ENCODE results near the gene MBOAT1.

The MBOAT1 gene

GRCh38 chr6:20234136-20234535 lies 21.9 kb upstream of the MBOAT1 start:
- no peak overlapping the region for H3K4me3 ChIP-seq (ENCODE audit: insufficient read depth, low read depth, low read length, poor library complexity, severe bottlenecking)
- no peaks in the 10 kb centered on the region for H3K36me3 ChIP-seq (ENCODE audit: control insufficient read depth, insufficient read depth, low read length)
- H3K27me3 ChIP-seq (replicated peaks; ENCODE audit: control insufficient read depth, insufficient read depth, low read length, poor library complexity, severe bottlenecking) = no peaks in the 10 kb centered on the region
- H3K9me3 ChIP-seq (ENCODE audit: control insufficient read depth, low read length) = no peaks in the 10 kb centered on the region
- no peak overlapping the region for H3K27ac ChIP-seq (ENCODE audit: insufficient read depth, low read length, poor library complexity, severe bottlenecking)
- peaks cover 4% of the 10 kb centered on the region for H3K4me1 ChIP-seq (ENCODE audit: control insufficient read depth, insufficient read depth, low read length, poor library complexity, severe bottlenecking)
- DNase-seq = no peak

GRCh38 chr6:20233007-20233730 lies 20.9 kb upstream of the MBOAT1 start:
- Histone ChIP-seq H3K4me3 (ENCODE audit: insufficient read depth, low read depth, low read length, poor library complexity, severe bottlenecking) (no peak overlapping the region), H3K9me3 (ENCODE audit: control insufficient read depth, low read length) (no peaks in the 10 kb centered on the region), H3K27ac (ENCODE audit: insufficient read depth, low read length, poor library complexity, severe bottlenecking) (no peak overlapping the region), H3K27me3 (replicated peaks; ENCODE audit: control insufficient read depth, insufficient read depth, low read length, poor library complexity, severe bottlenecking) (no peaks in the 10 kb centered on the region), H3K4me1 (ENCODE audit: control insufficient read depth, insufficient read depth, low read length, poor library complexity, severe bottlenecking) (peaks cover 3% of the 10 kb centered on the region), H3K36me3 (ENCODE audit: control insufficient read depth, insufficient read depth, low read length) (no peaks in the 10 kb centered on the region)
- DNase-seq = no peak

- no peak overlapping the region for H3K27ac ChIP-seq (ENCODE audit: insufficient read depth, low read length, poor library complexity, severe bottlenecking)
- H3K27me3 ChIP-seq (replicated peaks; ENCODE audit: control insufficient read depth, insufficient read depth, low read length, poor library complexity, severe bottlenecking) = no peaks in the 10 kb centered on the region
- H3K4me1 ChIP-seq (ENCODE audit: control insufficient read depth, insufficient read depth, low read length, poor library complexity, severe bottlenecking) = no peaks in the 10 kb centered on the region
- no peak overlapping the region for H3K4me3 ChIP-seq (ENCODE audit: insufficient read depth, low read depth, low read length, poor library complexity, severe bottlenecking)
- no peaks in the 10 kb centered on the region for H3K36me3 ChIP-seq (ENCODE audit: control insufficient read depth, insufficient read depth, low read length)
- no peaks in the 10 kb centered on the region for H3K9me3 ChIP-seq (ENCODE audit: control insufficient read depth, low read length)
- DNase-seq = no peak
Measured at GRCh38 chr6:20232188-20232587, 19.9 kb upstream of the MBOAT1 start.

- no peaks in the 10 kb centered on the region for H3K9me3 ChIP-seq (ENCODE audit: control insufficient read depth, low read length)
- no peaks in the 10 kb centered on the region for H3K36me3 ChIP-seq (ENCODE audit: control insufficient read depth, insufficient read depth, low read length)
- no peaks in the 10 kb centered on the region for H3K4me1 ChIP-seq (ENCODE audit: control insufficient read depth, insufficient read depth, low read length, poor library complexity, severe bottlenecking)
- no peaks in the 10 kb centered on the region for H3K27me3 ChIP-seq (replicated peaks; ENCODE audit: control insufficient read depth, insufficient read depth, low read length, poor library complexity, severe bottlenecking)
- H3K4me3 ChIP-seq (ENCODE audit: insufficient read depth, low read depth, low read length, poor library complexity, severe bottlenecking) = no peak overlapping the region
- no peak for DNase-seq
- no peak overlapping the region for H3K27ac ChIP-seq (ENCODE audit: insufficient read depth, low read length, poor library complexity, severe bottlenecking)
Measured at GRCh38 chr6:20230401-20231119, 18.3 kb upstream of the MBOAT1 start.

- Histone ChIP-seq H3K36me3 (ENCODE audit: control insufficient read depth, insufficient read depth, low read length) (no peaks in the 10 kb centered on the region), H3K4me1 (ENCODE audit: control insufficient read depth, insufficient read depth, low read length, poor library complexity, severe bottlenecking) (no peaks in the 10 kb centered on the region), H3K27ac (ENCODE audit: insufficient read depth, low read length, poor library complexity, severe bottlenecking) (no peak overlapping the region), H3K4me3 (ENCODE audit: insufficient read depth, low read depth, low read length, poor library complexity, severe bottlenecking) (no peak overlapping the region), H3K9me3 (ENCODE audit: control insufficient read depth, low read length) (no peaks in the 10 kb centered on the region), H3K27me3 (replicated peaks; ENCODE audit: control insufficient read depth, insufficient read depth, low read length, poor library complexity, severe bottlenecking) (no peaks in the 10 kb centered on the region)
- no peak for DNase-seq
Measured at GRCh38 chr6:20229881-20230280, 17.6 kb upstream of the MBOAT1 start.

- Histone ChIP-seq H3K4me1 (ENCODE audit: control insufficient read depth, insufficient read depth, low read length, poor library complexity, severe bottlenecking) (no peaks in the 10 kb centered on the region), H3K27me3 (replicated peaks; ENCODE audit: control insufficient read depth, insufficient read depth, low read length, poor library complexity, severe bottlenecking) (no peaks in the 10 kb centered on the region), H3K4me3 (ENCODE audit: insufficient read depth, low read depth, low read length, poor library complexity, severe bottlenecking) (no peak overlapping the region), H3K9me3 (ENCODE audit: control insufficient read depth, low read length) (no peaks in the 10 kb centered on the region), H3K36me3 (ENCODE audit: control insufficient read depth, insufficient read depth, low read length) (no peaks in the 10 kb centered on the region), H3K27ac (ENCODE audit: insufficient read depth, low read length, poor library complexity, severe bottlenecking) (no peak overlapping the region)
- no peak for DNase-seq
Measured at GRCh38 chr6:20227350-20227749, 15.1 kb upstream of the MBOAT1 start.

GRCh38 chr6:20223141-20223540 lies 10.9 kb upstream of the MBOAT1 start:
- no peaks in the 10 kb centered on the region for H3K4me1 ChIP-seq (ENCODE audit: control insufficient read depth, insufficient read depth, low read length, poor library complexity, severe bottlenecking)
- no peaks in the 10 kb centered on the region for H3K9me3 ChIP-seq (ENCODE audit: control insufficient read depth, low read length)
- no peaks in the 10 kb centered on the region for H3K27me3 ChIP-seq (replicated peaks; ENCODE audit: control insufficient read depth, insufficient read depth, low read length, poor library complexity, severe bottlenecking)
- H3K36me3 ChIP-seq (ENCODE audit: control insufficient read depth, insufficient read depth, low read length) = no peaks in the 10 kb centered on the region
- no peak for DNase-seq
- no peak overlapping the region for H3K4me3 ChIP-seq (ENCODE audit: insufficient read depth, low read depth, low read length, poor library complexity, severe bottlenecking)
- no peak overlapping the region for H3K27ac ChIP-seq (ENCODE audit: insufficient read depth, low read length, poor library complexity, severe bottlenecking)

- no peak overlapping the region for H3K27ac ChIP-seq (ENCODE audit: insufficient read depth, low read length, poor library complexity, severe bottlenecking)
- H3K9me3 ChIP-seq (ENCODE audit: control insufficient read depth, low read length) = no peaks in the 10 kb centered on the region
- H3K36me3 ChIP-seq (ENCODE audit: control insufficient read depth, insufficient read depth, low read length) = no peaks in the 10 kb centered on the region
- H3K4me1 ChIP-seq (ENCODE audit: control insufficient read depth, insufficient read depth, low read length, poor library complexity, severe bottlenecking) = no peaks in the 10 kb centered on the region
- H3K27me3 ChIP-seq (replicated peaks; ENCODE audit: control insufficient read depth, insufficient read depth, low read length, poor library complexity, severe bottlenecking) = no peaks in the 10 kb centered on the region
- DNase-seq = no peak
- H3K4me3 ChIP-seq (ENCODE audit: insufficient read depth, low read depth, low read length, poor library complexity, severe bottlenecking) = no peak overlapping the region
Measured at GRCh38 chr6:20221421-20221820, 9.2 kb upstream of the MBOAT1 start.

GRCh38 chr6:20220359-20220758 lies 8.1 kb upstream of the MBOAT1 start:
- H3K36me3 ChIP-seq (ENCODE audit: control insufficient read depth, insufficient read depth, low read length) = no peaks in the 10 kb centered on the region
- DNase-seq = no peak
- no peaks in the 10 kb centered on the region for H3K4me1 ChIP-seq (ENCODE audit: control insufficient read depth, insufficient read depth, low read length, poor library complexity, severe bottlenecking)
- no peak overlapping the region for H3K27ac ChIP-seq (ENCODE audit: insufficient read depth, low read length, poor library complexity, severe bottlenecking)
- H3K27me3 ChIP-seq (replicated peaks; ENCODE audit: control insufficient read depth, insufficient read depth, low read length, poor library complexity, severe bottlenecking) = no peaks in the 10 kb centered on the region
- no peak overlapping the region for H3K4me3 ChIP-seq (ENCODE audit: insufficient read depth, low read depth, low read length, poor library complexity, severe bottlenecking)
- H3K9me3 ChIP-seq (ENCODE audit: control insufficient read depth, low read length) = no peaks in the 10 kb centered on the region

- H3K4me1 ChIP-seq (ENCODE audit: control insufficient read depth, insufficient read depth, low read length, poor library complexity, severe bottlenecking) = peaks cover 9% of the 10 kb centered on the region
- H3K36me3 ChIP-seq (ENCODE audit: control insufficient read depth, insufficient read depth, low read length) = no peaks in the 10 kb centered on the region
- no peaks in the 10 kb centered on the region for H3K27me3 ChIP-seq (replicated peaks; ENCODE audit: control insufficient read depth, insufficient read depth, low read length, poor library complexity, severe bottlenecking)
- H3K4me3 ChIP-seq (ENCODE audit: insufficient read depth, low read depth, low read length, poor library complexity, severe bottlenecking) = no peak overlapping the region
- H3K9me3 ChIP-seq (ENCODE audit: control insufficient read depth, low read length) = no peaks in the 10 kb centered on the region
- DNase-seq = no peak
- H3K27ac ChIP-seq (ENCODE audit: insufficient read depth, low read length, poor library complexity, severe bottlenecking) = no peak overlapping the region
Measured at GRCh38 chr6:20217891-20218290, 5.6 kb upstream of the MBOAT1 start.

All from effector memory CD4-positive, alpha-beta T cell (primary cell).